ENCODE data around the gene ODF4. TPM values are rescaled to one million over a fixed set of nuclear protein-coding genes. Genes with fewer than 3 reads are reported as not detected.

ODF4 gene
- total RNA-seq, 1 donor from 2014 or later: not detected

DNA sequence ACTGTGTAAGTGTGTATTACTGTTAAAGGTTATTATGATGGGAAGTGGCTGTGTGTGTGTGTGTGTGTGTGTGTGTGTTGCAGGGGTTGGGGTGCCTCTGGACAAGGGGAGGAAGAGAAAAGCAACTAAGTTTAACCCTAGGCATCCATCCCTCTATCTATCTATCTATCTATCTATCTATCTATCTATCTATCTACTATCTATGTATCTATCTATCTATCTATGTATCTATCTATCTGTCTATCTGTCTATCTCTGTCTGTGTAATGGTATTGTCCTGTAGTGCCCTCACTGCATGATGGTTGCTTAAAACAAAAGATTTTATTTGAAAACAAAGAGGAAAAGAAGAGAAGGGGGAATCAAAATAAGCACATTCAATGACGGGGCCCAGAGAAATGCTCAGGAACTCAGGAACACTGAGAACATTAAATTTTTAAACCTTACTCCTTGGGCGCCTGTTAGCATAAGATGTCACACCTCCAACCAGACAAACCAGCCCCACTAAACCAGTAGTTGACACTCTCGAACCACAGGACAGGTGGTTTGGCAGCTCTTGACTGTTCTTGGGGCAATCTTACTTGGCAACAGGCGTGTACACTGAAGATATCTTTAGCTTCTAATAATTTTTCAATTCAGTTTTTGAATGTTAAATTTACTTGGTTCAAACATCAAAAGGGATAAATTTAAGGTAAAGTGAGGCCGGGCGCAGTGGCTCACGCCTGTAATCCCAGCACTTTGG lies 48.4 kb downstream of the ODF4 start:
- peaks cover under 1% of the 10 kb centered on the region for H3K36me3 Mint-ChIP-seq
- H3K4me3 ChIP-seq: no peak overlapping the region
- peak overlapping the region; percentile 5 for H3K27ac Mint-ChIP-seq
- H3K9me3 ChIP-seq (ENCODE audit: low read depth): no peaks in the 10 kb centered on the region
- TF ChIP-seq CTCF (IDR thresholded peaks at IDR 0.05) (no peak), EZH2 (IDR thresholded peaks at IDR 0.05) (no peak), EZH2phosphoT487 (IDR thresholded peaks at IDR 0.05) (no peak)
- no peak overlapping the region for H2AFZ ChIP-seq (replicated peaks)
- DNase-seq (ENCODE audit: low spot score): no peak
- H3K4me1 Mint-ChIP-seq: peaks cover 9% of the 10 kb centered on the region
- peaks cover 8% of the 10 kb centered on the region for H3F3A ChIP-seq (ENCODE audit: low read depth)
- H3K27ac ChIP-seq: no peak overlapping the region
- H3K4me3 Mint-ChIP-seq: no peak overlapping the region
- no peaks in the 10 kb centered on the region for H3K27me3 ChIP-seq
- H3K4me2 ChIP-seq: no peak overlapping the region
- H3K9me3 Mint-ChIP-seq: no peaks in the 10 kb centered on the region
- H3K36me3 ChIP-seq: no peaks in the 10 kb centered on the region
- H4K20me1 ChIP-seq (ENCODE audit: low read depth): no peaks in the 10 kb centered on the region
- H3K27me3 Mint-ChIP-seq (ENCODE audit: insufficient read depth, low read depth): peaks cover under 1% of the 10 kb centered on the region
- H3K9ac ChIP-seq: no peak overlapping the region
- H3K79me2 ChIP-seq (ENCODE audit: low read depth): peaks cover 7% of the 10 kb centered on the region
- H3K4me1 ChIP-seq: no peaks in the 10 kb centered on the region

DNA sequence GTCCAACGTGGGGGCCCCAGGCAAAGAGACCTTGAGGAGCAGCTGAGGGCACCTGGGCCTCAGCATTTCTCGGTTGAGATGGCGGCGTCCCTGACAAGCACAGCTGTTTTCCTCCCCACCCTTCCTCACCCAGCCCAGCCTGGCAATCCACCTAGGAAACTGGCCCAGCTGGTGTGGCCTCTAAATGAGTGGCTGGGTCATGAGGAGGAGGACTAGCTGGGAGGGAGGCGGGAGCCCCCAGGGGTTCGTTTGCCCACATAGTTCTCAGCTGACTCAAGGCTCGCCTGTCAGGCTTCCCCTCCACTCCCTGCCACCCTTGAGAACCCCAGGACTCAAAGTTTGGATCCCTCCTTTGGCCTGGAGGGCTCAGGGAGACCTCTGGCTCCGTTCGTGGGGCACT lies 52.1 kb downstream of the ODF4 start:
- H3K36me3 Mint-ChIP-seq: no peaks in the 10 kb centered on the region
- no peak overlapping the region for H3K27ac Mint-ChIP-seq
- H3K4me3 ChIP-seq: no peak overlapping the region
- H3K27me3 Mint-ChIP-seq (ENCODE audit: insufficient read depth, low read depth): peaks cover 9% of the 10 kb centered on the region
- no peaks in the 10 kb centered on the region for H3K79me2 ChIP-seq (ENCODE audit: low read depth)
- H3K9me3 Mint-ChIP-seq: no peaks in the 10 kb centered on the region
- no peaks in the 10 kb centered on the region for H3F3A ChIP-seq (ENCODE audit: low read depth)
- peaks cover under 1% of the 10 kb centered on the region for H3K4me1 Mint-ChIP-seq
- H3K36me3 ChIP-seq: no peaks in the 10 kb centered on the region
- H2AFZ ChIP-seq (replicated peaks): no peak overlapping the region
- no peak overlapping the region for H3K4me3 Mint-ChIP-seq
- H3K27ac ChIP-seq: no peak overlapping the region
- peaks cover 14% of the 10 kb centered on the region for H3K27me3 ChIP-seq
- H3K4me1 ChIP-seq: no peaks in the 10 kb centered on the region
- H3K4me2 ChIP-seq: no peak overlapping the region
- H3K9me3 ChIP-seq (ENCODE audit: low read depth): no peaks in the 10 kb centered on the region
- H4K20me1 ChIP-seq (ENCODE audit: low read depth): no peaks in the 10 kb centered on the region
- no peak for DNase-seq (ENCODE audit: low spot score)
- H3K9ac ChIP-seq: no peak overlapping the region
- TF ChIP-seq EZH2 (IDR thresholded peaks at IDR 0.05) (no peak), CTCF (IDR thresholded peaks at IDR 0.05) (no peak), EZH2phosphoT487 (IDR thresholded peaks at IDR 0.05) (no peak)

- H3K36me3 Mint-ChIP-seq: no peaks in the 10 kb centered on the region
- no peaks in the 10 kb centered on the region for H3K9me3 ChIP-seq (ENCODE audit: low read depth)
- no peaks in the 10 kb centered on the region for H3F3A ChIP-seq (ENCODE audit: low read depth)
- no peak overlapping the region for H3K27ac ChIP-seq
- no peaks in the 10 kb centered on the region for H3K9me3 Mint-ChIP-seq
- peaks cover 19% of the 10 kb centered on the region for H3K27me3 ChIP-seq
- no peak overlapping the region for H3K4me3 Mint-ChIP-seq
- H3K36me3 ChIP-seq: no peaks in the 10 kb centered on the region
- peaks cover 10% of the 10 kb centered on the region for H3K27me3 Mint-ChIP-seq (ENCODE audit: insufficient read depth, low read depth)
- no peaks in the 10 kb centered on the region for H3K79me2 ChIP-seq (ENCODE audit: low read depth)
- H4K20me1 ChIP-seq (ENCODE audit: low read depth): no peaks in the 10 kb centered on the region
- H3K9ac ChIP-seq: no peak overlapping the region
- TF ChIP-seq CTCF (IDR thresholded peaks at IDR 0.05) (no peak), EZH2 (IDR thresholded peaks at IDR 0.05) (no peak), EZH2phosphoT487 (IDR thresholded peaks at IDR 0.05) (no peak)
- no peak overlapping the region for H2AFZ ChIP-seq (replicated peaks)
- DNase-seq (ENCODE audit: low spot score): no peak
- H3K4me2 ChIP-seq: no peak overlapping the region
- H3K27ac Mint-ChIP-seq: no peak overlapping the region
- H3K4me3 ChIP-seq: no peak overlapping the region
- H3K4me1 Mint-ChIP-seq: no peaks in the 10 kb centered on the region
- H3K4me1 ChIP-seq: no peaks in the 10 kb centered on the region
Measured at GRCh38 chr17:8392274-8392673, 52.6 kb downstream of the ODF4 start.

Measured in neural progenitor cell (in vitro differentiated cells).